ENCODE results near the gene PRKN. TPM values are rescaled to one million over a fixed set of nuclear protein-coding genes. Genes with fewer than 3 reads are reported as not detected.

PRKN gene
- total and polyA plus RNA-seq, 9 of the 15 experiments (the other 6 are each of a cell fraction or from before 2014, with no cell fraction given) = 0.03 to 0.96 (median 0.15) TPM; not detected in 2

GRCh38 chr6:162371121-162371520, 356.4 kb downstream of the PRKN start (continued):
- no peak for TF ChIP-seq SRSF7 (optimal IDR thresholded peaks at IDR 0.05; ENCODE audit: low read depth, low read length)
- no peak for TF ChIP-seq ZBTB9 (CRISPR knock-in tag; IDR thresholded peaks at IDR 0.05)
- no peak for TF ChIP-seq PHB2 (IDR thresholded peaks at IDR 0.05; ENCODE audit: low read depth)
- no peak for TF ChIP-seq COPS2 (conservative IDR thresholded peaks at IDR 0.05)
- TF ChIP-seq RERE (CRISPR knock-in tag; IDR thresholded peaks at IDR 0.05; ENCODE audit: borderline replicate concordance) = no peak
- TF ChIP-seq SNIP1 (IDR thresholded peaks at IDR 0.05; ENCODE audit: low read depth) = no peak
